ENCODE measurements around the gene IVNS1ABP.

The IVNS1ABP gene

GRCh38 chr1:185300152-185300551 lies 16.9 kb downstream of the IVNS1ABP start:
- no peak for DNase-seq
- intact Hi-C loops (cut with DNase I): no loop called here

GRCh38 chr1:185297982-185298381 lies 19.1 kb downstream of the IVNS1ABP start:
- DNase-seq: no peak
- intact Hi-C loops (cut with DNase I): no loop called here

GRCh38 chr1:185295091-185295490 lies 22.0 kb downstream of the IVNS1ABP start:
- no peak for DNase-seq
- intact Hi-C loops (cut with DNase I): no loop called here

- DNase-seq: no peak
- intact Hi-C loops (cut with DNase I): no loop called here
Observed at GRCh38 chr1:185293967-185294542, 23.0 kb downstream of the IVNS1ABP start.

GRCh38 chr1:185292237-185292636 lies 24.8 kb downstream of the IVNS1ABP start:
- no peak for DNase-seq
- intact Hi-C loops (cut with DNase I): no loop called here

- intact Hi-C loops (cut with DNase I): no loop called here
- no peak for DNase-seq
Observed at GRCh38 chr1:185291652-185292051, 25.4 kb downstream of the IVNS1ABP start.

- intact Hi-C loops (cut with DNase I): no loop called here
- no peak for DNase-seq
Observed at GRCh38 chr1:185291159-185291558, 25.9 kb downstream of the IVNS1ABP start.

GRCh38 chr1:185289880-185290279 lies 27.2 kb downstream of the IVNS1ABP start:
- intact Hi-C loops (cut with DNase I): no loop called here
- DNase-seq: no peak

GRCh38 chr1:185288435-185288834 lies 28.6 kb downstream of the IVNS1ABP start:
- intact Hi-C loops (cut with DNase I): no loop called here
- DNase-seq: no peak

GRCh38 chr1:185287451-185287850 lies 29.6 kb downstream of the IVNS1ABP start:
- intact Hi-C loops (cut with DNase I): no loop called here
- no peak for DNase-seq

- intact Hi-C loops (cut with DNase I): no loop called here
- DNase-seq: peak in 1 of 10 donors; percentile 42
Observed at GRCh38 chr1:185284533-185285276, 32.3 kb downstream of the IVNS1ABP start.

GRCh38 chr1:185284116-185284515 lies 32.9 kb downstream of the IVNS1ABP start:
- intact Hi-C loops (cut with DNase I): no loop called here
- no peak for DNase-seq

- intact Hi-C loops (cut with DNase I): no loop called here
- DNase-seq: no peak
Observed at GRCh38 chr1:185281245-185281644, 35.8 kb downstream of the IVNS1ABP start.

- intact Hi-C loops (cut with DNase I): no loop called here
- DNase-seq: peak in 2 of 10 donors; percentile 33 to 76
Observed at GRCh38 chr1:185280589-185280988, 36.5 kb downstream of the IVNS1ABP start.

GRCh38 chr1:185279571-185279970 lies 37.5 kb downstream of the IVNS1ABP start:
- DNase-seq: no peak
- intact Hi-C loops (cut with DNase I): no loop called here

- no peak for DNase-seq
- intact Hi-C loops (cut with DNase I): no loop called here
Observed at GRCh38 chr1:185271921-185272320, 45.1 kb downstream of the IVNS1ABP start.

- no peak for DNase-seq
- intact Hi-C loops (cut with DNase I): no loop called here
Observed at GRCh38 chr1:185268352-185268751, 48.7 kb downstream of the IVNS1ABP start.

GRCh38 chr1:185267701-185268100 lies 49.3 kb downstream of the IVNS1ABP start:
- intact Hi-C loops (cut with DNase I): no loop called here
- no peak for DNase-seq

- intact Hi-C loops (cut with DNase I): no loop called here
- no peak for DNase-seq
Observed at GRCh38 chr1:185267301-185267700, 49.7 kb downstream of the IVNS1ABP start.

- intact Hi-C loops (cut with DNase I): no loop called here
- DNase-seq: no peak
Observed at GRCh38 chr1:185265314-185265713, 51.7 kb downstream of the IVNS1ABP start.

- intact Hi-C loops (cut with DNase I): no loop called here
- DNase-seq: no peak
Observed at GRCh38 chr1:185263780-185264179, 53.3 kb downstream of the IVNS1ABP start.

- no peak for DNase-seq
- intact Hi-C loops (cut with DNase I): no loop called here
Observed at GRCh38 chr1:185263292-185263691, 53.8 kb downstream of the IVNS1ABP start.
